Left renal pelvis (tissue), 4 donors: Measurements from ENCODE around the gene RAB11FIP3. TPM values are rescaled to one million over a fixed set of nuclear protein-coding genes. Genes with fewer than 3 reads are reported as not detected.
"Not testable (repeated sequence)": the region's sequence is repeated elsewhere in the genome, so short reads cannot be mapped to it uniquely, and the experiment has no call there.

Experiments
- DNase-seq, 4 donors: peaks; one replicate each; pipeline ENCODE4 v3.0.0-alpha.2; 2013; ENCODE audit warnings: low read depth in 4 of 4, low spot score in 3 of 4
- polyA plus RNA-seq, 4 donors: library from polyadenylated mRNA; unstranded; fragments of 120-200 nt; gene quantifications; one replicate each; pipeline ENCODE4 v1.2.1, GENCODE V29; 2013; ENCODE audit not compliant: insufficient read length in 4 of 4

RAB11FIP3 gene
- polyA plus RNA-seq, 4 donors, result 44.2 to 144 (median 76.4) TPM

GRCh38 chr16:491220-491919 lies 65.9 kb downstream of the RAB11FIP3 start:
- DNase-seq, result no peak

GRCh38 chr16:492211-492875 lies 66.9 kb downstream of the RAB11FIP3 start:
- DNase-seq, result no peak

GRCh38 chr16:494676-495075 lies 69.2 kb downstream of the RAB11FIP3 start:
- not testable (repeated sequence) for DNase-seq

- no peak for DNase-seq
Measured at GRCh38 chr16:495127-495748, 69.8 kb downstream of the RAB11FIP3 start.

DNA sequence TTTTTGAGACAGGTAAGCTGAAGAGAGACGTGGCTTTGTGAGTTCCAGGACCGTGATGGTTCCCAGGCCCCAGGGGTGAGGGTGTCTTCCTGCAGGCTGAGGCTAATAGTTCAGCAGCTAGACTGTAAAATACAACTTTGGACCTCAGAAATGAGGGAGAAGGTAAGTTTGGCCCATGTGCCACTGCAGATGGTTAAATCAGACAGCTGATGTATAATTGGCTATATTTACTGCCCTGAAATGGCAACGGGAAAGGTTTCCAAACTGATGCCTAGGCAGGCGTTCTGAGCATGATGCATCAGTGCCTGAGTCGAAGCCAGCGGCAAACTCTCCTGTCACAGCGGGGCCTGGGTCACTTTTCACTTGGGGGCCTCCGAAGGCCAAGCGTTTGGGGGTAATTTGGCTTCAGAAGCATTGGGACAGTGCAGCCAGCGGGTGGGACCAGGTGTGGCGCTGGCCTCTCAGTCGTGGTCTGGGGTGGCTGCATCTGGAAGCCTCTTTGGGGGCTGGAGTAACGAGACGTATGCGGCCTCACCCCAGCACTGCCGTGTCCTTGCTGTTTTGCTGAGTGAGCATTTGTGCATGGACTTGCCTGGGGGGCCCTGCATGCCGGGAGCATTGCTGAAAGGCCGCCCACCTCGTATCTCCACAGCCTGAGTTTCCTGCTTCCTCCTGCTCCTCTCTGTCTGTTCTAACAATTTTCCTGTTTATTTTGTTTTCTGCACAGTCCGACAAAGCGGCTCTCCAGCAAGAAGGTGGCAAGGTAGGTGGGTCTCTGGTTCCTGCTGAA lies 70.8 kb downstream of the RAB11FIP3 start:
- no peak for DNase-seq

DNA sequence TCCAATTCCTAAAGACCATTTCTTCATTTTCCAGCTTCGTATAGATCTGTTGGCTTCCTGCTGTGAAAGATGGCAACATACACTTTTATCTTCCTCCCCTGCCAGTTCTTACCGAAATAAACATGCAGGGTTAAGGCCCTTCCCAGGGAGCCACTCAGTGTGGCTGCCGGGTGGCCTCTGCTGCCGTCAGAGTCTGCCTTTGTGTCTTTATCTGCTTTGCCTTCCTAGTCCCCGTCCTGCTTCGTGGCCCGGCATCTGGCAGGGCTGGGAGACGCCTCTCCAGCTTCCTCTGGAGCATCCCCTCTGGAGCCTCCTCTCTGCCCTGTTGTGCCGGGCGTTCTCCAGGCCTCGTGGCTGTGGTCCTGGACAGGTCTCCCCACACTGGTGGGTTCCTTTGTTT lies 71.8 kb downstream of the RAB11FIP3 start:
- no peak for DNase-seq

DNA sequence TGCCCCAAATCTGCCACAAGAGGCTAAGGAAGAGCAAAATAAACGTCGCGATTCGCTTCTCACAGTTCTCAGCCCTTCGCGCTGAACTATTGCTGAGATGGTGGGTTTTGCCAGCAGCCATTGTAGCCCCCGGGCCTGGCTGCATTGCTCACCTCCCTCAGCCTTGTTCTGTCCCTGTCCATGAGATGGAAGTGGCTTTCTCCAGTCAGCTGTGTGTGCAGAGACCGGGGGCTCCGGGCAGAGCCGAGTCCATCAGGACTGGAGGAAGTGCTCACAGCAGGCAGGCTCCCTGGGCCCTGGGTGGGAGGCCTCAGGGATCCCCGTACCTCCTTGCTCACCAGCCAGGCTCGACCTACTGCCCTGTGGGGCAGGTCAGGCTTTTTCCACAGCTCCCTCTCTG lies 74.5 kb downstream of the RAB11FIP3 start:
- DNase-seq, result no peak

DNA sequence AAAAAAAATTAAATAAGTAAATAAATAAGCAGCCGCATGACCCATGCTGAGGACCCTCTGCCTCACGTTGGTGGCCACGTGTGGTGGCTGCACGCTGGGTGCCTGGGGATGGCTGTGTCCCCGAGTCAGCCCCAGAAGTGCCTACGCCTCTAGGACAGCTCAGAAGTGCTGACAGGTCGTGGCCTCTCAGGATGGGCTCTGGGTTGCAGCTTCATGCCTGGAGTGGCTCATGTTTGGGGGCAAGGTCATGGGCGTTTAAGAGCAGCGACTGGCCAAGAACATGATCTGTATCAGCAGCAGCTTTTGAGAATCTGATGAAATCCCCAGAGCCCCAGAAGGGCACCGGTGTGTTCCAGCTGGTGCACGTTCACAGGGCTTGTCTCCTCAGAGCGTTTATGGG lies 75.3 kb downstream of the RAB11FIP3 start:
- DNase-seq, result no peak

GRCh38 chr16:502179-502943 lies 76.9 kb downstream of the RAB11FIP3 start:
- DNase-seq, result no peak

GRCh38 chr16:503150-504071 lies 78.0 kb downstream of the RAB11FIP3 start:
- no peak for DNase-seq

DNA sequence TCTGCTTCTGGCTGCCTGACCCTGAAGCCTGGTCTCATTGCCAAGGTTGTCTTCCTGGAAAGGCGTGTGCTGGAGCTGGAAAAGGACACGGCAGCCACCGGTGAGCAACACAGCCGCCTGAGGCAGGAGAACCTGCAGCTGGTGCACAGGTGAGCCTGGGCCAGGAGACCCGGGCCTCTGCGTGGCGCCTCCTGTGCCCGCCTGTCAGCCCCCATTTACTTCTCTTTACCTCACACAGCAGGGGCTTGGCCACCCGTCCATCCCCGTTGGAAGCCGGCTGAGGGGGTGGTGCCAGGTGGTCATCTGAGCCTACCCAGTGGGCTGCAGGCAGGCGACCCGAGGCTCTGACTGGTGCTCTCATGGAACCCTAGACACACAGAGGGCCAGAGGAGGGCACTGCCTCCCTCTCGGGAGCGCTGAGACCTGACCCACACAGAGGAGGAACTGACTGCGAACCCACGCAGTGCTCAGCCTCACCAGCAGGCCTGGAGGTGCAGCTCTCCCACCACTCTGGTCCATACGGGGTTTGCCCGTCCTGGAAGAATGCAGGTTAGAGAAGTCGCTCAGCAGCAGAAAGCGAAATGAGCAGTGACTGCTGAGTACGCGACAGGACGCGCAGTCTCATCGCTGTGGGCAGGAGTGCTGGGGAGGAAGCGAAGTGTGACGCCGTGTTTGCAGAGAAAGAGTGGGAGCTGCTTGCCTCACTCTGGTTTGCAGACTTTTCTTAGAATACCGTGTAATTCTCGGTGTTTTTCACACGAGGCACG lies 80.2 kb downstream of the RAB11FIP3 start:
- no peak for DNase-seq

DNA sequence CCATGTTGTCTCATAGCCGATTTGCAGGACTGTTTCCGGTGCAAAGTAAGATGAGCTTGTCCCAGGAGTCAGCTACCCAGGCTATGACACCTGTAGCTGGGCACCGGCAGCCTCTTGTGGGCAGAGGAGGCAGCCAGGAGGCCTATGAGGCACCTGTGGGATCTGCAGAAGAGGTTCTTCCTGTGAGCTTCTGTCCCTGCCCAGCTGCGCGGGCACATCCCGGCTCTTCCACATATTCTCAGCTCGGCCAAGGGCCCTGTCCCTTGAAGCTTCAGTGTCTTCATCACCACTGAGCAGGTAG lies 80.7 kb downstream of the RAB11FIP3 start:
- DNase-seq, result no peak

DNA sequence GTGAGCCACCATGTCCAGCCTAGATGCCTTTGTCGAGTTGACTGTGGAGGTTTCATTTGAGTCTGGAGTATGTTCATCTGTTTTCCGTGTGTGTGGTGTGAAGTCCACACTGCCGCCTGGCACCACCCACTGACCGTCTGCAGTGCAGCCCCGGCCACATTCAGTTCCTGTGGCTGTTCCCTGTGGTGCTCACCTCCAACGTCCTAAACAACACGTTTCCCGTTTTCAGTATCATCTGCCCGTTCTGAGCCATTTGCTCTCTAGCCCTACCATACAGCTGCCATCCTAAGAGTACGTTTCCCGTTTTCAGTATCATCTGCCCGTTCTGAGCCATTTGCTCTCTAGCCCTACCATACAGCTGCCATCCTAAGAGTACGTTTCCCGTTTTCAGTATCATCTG lies 82.1 kb downstream of the RAB11FIP3 start:
- not testable (repeated sequence) for DNase-seq

DNA sequence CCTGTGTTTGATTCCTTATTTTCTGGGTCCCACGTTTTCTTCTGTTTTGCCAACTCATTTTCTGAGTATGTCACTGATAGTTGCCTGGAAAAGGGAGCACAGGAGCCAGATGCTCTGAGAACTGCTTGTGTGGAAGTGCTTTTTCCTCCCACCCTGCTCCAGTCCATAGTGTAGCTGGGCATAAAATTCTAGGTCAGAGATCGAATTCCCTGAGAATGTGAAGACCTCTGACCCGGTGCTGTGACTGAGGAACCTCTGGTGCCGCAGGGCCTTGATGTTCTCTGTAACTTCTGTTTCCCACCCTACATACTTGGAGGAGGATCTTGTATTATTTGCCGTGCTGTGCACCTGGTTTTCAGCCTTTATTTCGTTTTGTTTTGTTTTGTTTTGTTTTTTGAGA lies 82.5 kb downstream of the RAB11FIP3 start:
- DNase-seq, result no peak

DNA sequence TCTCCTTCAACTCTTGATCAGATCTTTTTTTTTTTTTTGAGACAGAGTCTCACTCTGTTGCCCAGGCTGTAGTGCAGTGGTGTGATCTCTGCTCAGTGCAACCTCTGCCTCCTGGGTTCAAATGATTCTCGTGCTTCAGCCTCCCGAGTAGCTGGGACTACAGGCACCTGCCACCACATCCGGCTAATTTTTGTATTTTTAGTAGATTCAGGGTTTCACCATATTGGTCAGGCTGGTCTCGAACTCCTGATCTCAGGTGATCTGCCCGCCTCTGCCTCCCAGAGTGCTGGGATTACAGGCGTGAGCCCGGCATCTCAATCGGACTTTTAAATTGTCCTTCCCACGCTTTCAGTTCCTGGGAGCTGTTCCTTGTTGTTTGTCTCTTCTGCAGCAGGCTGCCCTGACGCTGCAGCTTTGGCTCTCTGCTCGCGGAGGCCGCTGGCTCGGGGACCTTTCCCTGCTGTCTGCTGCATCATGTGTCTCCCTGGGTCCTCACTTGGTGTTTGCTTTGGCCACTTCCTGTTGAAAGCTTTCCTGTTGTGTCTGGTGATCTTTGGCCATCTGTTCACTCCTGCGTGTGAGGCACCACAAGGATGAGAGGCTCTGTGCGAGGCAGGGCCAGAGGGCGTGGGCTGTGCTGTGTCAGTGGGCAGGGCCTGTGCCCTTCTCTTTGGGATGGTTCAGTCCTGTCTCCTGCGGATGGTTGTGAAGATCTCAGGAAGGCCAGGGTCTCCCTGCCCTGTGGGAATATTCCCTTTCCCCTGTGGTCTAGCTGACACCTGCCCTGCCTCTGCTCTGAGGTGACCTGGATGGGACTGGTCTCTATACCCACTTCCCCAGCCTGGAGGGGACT lies 83.7 kb downstream of the RAB11FIP3 start:
- DNase-seq, result no peak

- DNase-seq, result no peak
Measured at GRCh38 chr16:510066-510825, 84.8 kb downstream of the RAB11FIP3 start.

- no peak for DNase-seq
Measured at GRCh38 chr16:512802-513201, 87.4 kb downstream of the RAB11FIP3 start.
